ENCODE data around the gene INPP5A.

INPP5A gene

DNA sequence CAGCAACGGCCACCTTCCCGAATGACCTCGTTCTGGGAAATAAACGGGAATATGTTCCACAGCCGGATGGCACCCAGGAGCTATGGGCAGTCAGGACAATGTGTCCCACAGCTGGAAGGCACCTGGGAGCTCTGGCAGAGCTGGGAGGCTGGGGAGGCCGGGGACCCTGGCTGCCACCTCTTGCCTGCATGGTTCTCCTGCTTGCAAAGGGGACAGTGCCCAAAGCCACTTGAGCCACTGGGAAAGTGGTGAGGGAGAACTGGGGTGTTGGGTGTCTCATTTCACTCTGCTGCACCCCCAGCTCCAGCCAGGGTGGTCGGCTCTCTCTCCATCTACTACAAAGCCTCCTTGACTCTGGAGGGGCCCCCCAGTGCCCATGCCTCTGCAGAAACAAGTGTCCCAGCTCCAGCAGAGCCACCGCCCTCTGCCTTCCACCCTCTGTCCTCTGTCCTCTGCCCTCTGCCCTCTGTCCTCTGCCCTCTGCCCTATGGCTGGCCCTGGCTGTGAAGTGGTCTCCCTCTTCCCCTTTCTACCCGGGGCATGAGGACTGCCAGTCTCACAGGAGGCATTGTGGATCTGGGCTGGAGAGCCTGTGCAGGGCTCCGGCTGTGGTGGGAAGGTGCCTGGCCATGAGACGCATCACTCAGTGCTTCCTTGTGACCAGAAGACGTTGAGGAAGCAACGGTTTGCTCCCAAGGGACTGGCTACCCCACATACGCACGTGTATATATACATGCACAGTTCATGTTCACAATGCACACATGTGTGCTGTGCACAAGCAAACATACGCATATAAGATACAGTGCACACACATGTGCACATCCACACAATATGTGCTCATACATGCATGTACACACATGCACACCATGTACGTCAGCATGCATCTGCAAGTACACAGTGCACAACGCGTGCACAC is 21.5 kb upstream of the INPP5A start:
- intact Hi-C loops (cut with DNase I) = no loop called here
- peak in 9 of 42 donors; percentile 2 to 40 (median 10) for DNase-seq

DNA sequence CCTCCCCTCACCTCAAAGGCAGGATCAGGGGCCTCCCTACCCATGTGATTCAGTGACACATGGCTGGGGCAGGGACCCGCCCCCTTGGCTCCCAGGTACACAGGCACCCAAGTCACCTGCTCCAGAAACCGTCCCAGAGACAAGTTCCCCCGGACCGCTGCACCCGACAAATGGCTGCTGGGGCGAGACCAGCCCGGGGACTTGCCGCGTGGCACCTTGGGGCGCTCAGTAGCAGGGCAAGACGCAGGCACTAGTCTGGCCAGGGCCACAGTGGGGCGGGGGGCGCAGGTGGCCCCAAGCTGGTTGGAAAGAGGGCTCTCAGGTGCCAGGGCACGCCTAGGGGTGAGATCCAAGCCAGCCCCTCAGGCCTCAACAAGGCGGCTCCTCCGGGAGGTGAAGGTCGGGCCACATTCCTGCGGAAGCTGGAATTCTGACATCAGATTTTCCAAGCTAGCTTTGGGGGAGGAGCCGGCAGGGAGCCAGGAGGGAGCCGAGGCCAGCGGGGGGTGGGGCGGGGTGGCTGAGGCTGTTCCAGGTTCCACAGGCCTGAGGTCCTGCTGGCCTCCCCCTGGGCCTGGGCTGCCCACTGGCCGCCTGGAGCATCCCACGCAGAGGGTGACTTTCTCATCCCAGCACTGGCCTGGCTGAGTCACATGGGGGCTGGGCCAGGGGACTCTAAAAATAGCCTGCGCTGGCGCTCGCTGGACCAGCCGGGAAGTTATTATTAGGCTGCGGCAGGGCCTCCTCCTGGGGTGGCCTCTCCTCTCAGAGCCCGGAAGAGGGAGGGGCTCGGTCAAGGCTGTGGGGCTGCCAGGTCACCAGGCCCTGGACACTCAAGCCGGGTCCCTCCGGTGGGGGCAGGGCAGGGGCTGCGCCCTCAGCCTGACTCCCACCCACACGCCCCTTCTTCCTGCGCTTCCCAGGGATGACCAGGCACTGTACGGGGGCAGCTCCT is 20.5 kb upstream of the INPP5A start:
- peak in 35 of 42 donors; percentile 48 to 88 (median 64) for DNase-seq
- intact Hi-C loops (cut with DNase I) = no loop called here

- intact Hi-C loops (cut with DNase I) = no loop called here
- peak in 5 of 42 donors; percentile 11 to 32 (median 23) for DNase-seq
Observed at GRCh38 chr10:132517951-132518521, 19.6 kb upstream of the INPP5A start.

GRCh38 chr10:132518572-132519381 is 18.8 kb upstream of the INPP5A start:
- intact Hi-C loops (cut with DNase I) = no loop called here
- DNase-seq = peak in 5 of 42 donors; percentile 13 to 39 (median 27)

DNA sequence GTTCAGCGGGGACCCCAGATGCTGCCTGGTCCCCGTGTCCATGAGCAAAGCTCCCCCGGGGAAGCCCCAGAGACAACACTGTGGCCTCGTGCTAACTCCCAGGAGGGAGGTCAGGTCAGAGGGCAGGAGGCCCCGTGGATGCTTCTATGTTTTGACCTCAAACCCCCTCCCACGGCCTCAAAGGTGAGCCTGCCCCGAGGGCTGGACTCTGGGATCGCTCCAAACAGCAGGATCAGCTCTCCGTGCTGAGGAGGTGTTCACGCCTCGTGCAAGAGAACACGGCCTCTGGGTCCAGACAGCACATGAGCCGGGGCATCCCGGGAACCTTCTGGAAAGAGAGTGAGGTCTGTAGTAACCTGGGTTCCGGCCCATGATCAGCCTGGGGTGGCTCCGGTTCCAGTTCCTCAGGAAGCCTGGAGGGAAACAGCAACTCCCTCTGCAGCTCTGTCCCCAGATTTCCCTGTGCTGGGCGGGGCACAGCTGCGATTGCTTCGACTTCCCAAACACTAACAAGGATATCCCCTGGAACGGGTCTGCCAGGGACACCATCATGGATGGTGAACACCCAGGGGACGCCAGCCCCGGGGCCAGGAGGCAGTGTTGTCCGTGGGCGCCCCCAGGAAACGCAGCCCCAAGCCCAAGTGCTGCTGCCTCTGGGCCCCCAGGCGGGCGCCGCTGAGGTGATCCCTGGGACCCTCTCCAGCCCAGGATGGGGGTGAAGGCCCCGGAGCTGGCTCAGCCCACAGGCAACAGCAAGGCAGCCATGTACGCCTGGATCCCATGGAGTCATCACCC is 18.0 kb upstream of the INPP5A start:
- peak in 6 of 42 donors; percentile 7 to 42 (median 26) for DNase-seq
- intact Hi-C loops (cut with DNase I) = no loop called here

- intact Hi-C loops (cut with DNase I) = no loop called here
- DNase-seq = peak in 37 of 42 donors; percentile 34 to 91 (median 69)
Observed at GRCh38 chr10:132520177-132520811, 17.3 kb upstream of the INPP5A start.

- DNase-seq = peak in 6 of 42 donors; percentile 3 to 35 (median 26)
- intact Hi-C loops (cut with DNase I) = no loop called here
Observed at GRCh38 chr10:132521041-132521465, 16.5 kb upstream of the INPP5A start.

GRCh38 chr10:132521466-132522102 is 16.0 kb upstream of the INPP5A start:
- intact Hi-C loops (cut with DNase I) = no loop called here
- DNase-seq = peak in 7 of 42 donors; percentile 1 to 33 (median 21)

- intact Hi-C loops (cut with DNase I) = no loop called here
- DNase-seq = peak in 8 of 42 donors; percentile 3 to 31 (median 15)
Observed at GRCh38 chr10:132522521-132523411, 14.8 kb upstream of the INPP5A start.

DNA sequence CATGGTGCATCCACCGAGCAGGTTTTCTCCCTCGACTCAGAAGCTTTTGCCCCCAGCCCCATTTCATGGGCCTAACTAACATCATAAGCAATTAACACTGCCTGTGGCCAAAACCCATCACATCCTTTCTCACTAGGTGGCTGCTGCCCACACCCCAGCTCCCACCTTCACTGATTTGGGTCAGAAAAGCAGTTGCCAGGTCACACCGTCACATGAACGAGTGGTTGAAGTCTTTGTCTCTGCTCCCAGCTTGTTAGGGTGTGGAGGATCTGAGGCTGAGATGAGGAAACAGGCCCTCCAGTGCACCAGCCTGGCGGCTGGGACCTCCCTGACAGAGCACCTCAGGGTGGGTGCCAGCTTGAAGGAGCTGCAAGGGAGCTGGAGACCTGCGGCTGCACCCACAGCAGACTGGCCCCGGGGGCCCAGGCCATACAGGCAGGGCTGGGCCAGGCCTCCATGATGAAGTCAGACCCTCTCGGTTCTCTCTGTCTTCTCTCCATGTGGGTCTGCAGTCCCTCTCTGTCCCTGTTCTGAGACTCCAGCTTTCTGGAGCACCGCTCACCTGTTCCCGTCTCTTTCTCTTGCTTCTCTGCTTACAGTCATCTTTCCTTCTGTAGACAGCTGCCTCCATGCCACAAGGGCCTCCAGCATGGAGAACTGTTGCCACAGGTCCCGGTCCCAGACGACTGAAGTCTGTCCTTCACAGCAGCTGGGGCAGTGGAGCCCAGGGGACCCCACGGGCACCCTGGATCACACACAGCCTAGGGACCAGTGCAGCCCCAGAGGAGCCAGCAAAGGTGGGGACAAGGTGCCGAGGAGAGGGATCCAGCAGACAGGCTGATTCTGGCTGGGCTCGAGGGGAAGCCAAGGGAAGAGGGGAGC is 13.8 kb upstream of the INPP5A start:
- peak in 8 of 42 donors; percentile 1 to 25 (median 10) for DNase-seq

GRCh38 chr10:132524443-132525285 is 12.9 kb upstream of the INPP5A start:
- peak in 11 of 42 donors; percentile 2 to 27 (median 10) for DNase-seq
- intact Hi-C loops (cut with DNase I) = no loop called here

More for the DNA sequence above, 13.8 kb upstream of the INPP5A start:
- intact Hi-C loops (cut with DNase I) = no loop called here

GRCh38 chr10:132526676-132527075 is 10.9 kb upstream of the INPP5A start:
- peak in 14 of 42 donors; percentile 13 to 76 (median 42) for DNase-seq

DNA sequence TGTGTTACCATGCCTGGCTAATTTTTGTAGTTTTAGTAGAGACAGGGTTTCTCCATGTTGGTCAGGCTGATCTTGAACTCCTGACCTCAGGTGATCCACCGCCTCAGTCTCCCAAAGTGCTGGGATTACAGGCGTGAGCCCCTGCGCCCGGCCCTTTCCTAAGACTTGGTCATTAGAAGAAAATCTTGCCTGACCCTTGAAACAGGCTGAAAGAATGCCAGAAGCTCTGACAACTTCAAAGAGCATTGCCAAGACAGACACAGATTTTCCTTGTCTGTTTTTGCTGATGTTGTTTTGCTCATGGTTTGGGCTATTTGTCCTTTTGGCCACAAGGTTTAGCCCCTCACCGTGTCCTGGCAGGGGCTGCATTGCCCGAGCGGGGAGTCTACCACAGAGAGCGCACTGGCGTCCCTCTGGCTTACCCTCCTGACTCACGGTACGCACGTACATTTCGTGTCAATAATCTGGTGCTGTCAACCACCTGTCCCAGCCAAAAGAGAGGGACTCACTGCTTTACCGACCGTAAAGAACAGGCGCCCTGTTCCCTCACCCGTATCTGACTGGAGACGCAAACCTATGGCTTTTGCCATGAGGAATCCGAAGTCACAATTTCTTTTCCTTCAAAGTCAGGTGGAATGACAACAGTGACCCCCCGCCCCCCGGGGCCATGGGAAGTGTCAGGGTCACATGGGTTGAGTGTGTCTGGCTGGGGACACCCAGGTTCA is 10.1 kb upstream of the INPP5A start:
- peak in 5 of 42 donors; percentile 2 to 33 (median 23) for DNase-seq
- intact Hi-C loops (cut with DNase I) = no loop called here

More at GRCh38 chr10:132526676-132527075, 10.9 kb upstream of the INPP5A start:
- intact Hi-C loops (cut with DNase I) = no loop called here

Data from head of caudate nucleus (tissue), 42 donors.